ENCODE data around the gene L1CAM. TPM values are rescaled to one million over a fixed set of nuclear protein-coding genes. Genes with fewer than 3 reads are reported as not detected.

Gene L1CAM
- total and polyA plus RNA-seq, 2 of the 8 experiments (the other 6 are each of a cell fraction or from before 2014, with no cell fraction given), result 11.0 to 43.0 TPM

DNA sequence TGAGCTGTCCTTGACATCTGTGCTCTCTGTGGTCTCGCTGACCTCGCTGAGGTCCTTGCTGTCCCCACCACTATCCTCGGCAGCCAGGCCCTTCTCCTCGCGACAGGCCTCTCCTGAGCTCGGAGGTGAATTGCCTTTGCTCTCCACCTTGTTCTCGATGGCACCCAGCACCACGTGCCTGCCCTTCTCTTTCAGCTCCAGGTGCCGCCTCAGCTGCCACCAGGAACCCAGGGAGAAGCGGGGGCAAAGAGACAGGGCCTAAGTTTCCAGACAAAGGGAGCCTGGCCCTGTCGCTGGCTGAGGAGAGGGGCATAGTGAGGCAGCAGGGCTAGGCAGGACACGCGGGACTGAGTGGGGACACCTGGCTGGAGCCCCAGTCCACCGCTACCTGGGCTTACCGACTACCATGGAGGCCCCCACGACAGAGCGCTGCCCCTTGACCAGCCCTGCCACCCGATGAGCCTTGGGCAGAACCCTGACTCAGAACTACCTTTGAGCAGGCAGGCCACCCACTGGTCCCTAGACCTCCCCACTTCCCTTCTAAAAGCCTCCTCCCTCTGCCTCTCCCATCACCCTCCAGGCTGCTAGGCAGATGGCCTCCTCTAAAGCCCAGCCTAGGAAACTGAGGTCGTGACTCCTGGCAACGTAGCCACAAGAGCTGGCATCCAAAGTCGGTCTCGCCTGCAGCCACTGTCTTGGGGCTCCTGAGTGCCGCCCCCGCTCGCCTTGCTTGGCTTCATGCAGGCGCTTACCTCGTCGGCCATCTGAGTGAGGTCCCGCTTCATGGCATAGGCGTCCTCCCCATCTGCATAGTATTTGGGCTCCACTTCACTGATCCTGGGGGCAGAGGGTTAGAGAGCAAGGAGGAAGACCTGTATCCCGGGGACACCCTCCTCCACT is 44.3 kb upstream of the L1CAM start:
- Histone ChIP-seq H3K56ac (replicated peaks; ENCODE audit: insufficient read length, low read depth, low read length) (no peak overlapping the region), H3K9me3 (ENCODE audit: insufficient read depth in 2 of 2, low read depth in 1 of 2, low read length in 1 of 2) (no peaks in the 10 kb centered on the region), H3K23ac (ENCODE audit: insufficient read length) (no peak overlapping the region), H3K4ac (replicated peaks; ENCODE audit: insufficient read length, low read depth, low read length) (no peak overlapping the region), H4K8ac (ENCODE audit: extremely low read depth, insufficient read depth, low read length) (no peak overlapping the region; the same call in 1 of the 2 replicates), H3K36me3 (ENCODE audit: control insufficient read depth in 2 of 4, insufficient read depth in 4 of 4, low read length in 3 of 4) (peaks cover 0 to 10% (median 4%) of the 10 kb centered on the region in 4 experiments; a peak in 2 of 8 replicates), H2BK20ac (ENCODE audit: low read length) (no peak overlapping the region), H3K4me3 (ENCODE audit: extremely low read depth in 1 of 4, insufficient read depth in 2 of 4, low read depth in 3 of 4, low read length in 4 of 4) (no peak overlapping the region), H3K18ac (ENCODE audit: extremely low read depth, low read length) (no peak overlapping the region), H3K23me2 (ENCODE audit: low read depth, low read length) (peaks cover 18% of the 10 kb centered on the region; the same call in 1 of the 2 replicates), H4K91ac (replicated peaks; ENCODE audit: insufficient read length, low read length) (no peak overlapping the region), H3K27me3 (replicated peaks in 1 of 4; ENCODE audit: control insufficient read depth in 3 of 4, extremely low read depth in 1 of 4, insufficient read depth in 3 of 4, low read length in 3 of 4) (no peaks in the 10 kb centered on the region), H3K27ac (ENCODE audit: low read depth, low read length) (no peak overlapping the region), H3K9ac (replicated peaks in 1 of 4; ENCODE audit: extremely low read depth in 1 of 4, low read depth in 3 of 4, low read length in 3 of 4) (no peak overlapping the region), H3K4me2 (ENCODE audit: insufficient read depth in 1 of 2, low read depth in 2 of 2, low read length in 2 of 2) (no peak overlapping the region), H3K79me2 (ENCODE audit: control insufficient read depth in 1 of 2, insufficient read depth in 2 of 2, low read length in 2 of 2) (peaks cover 0 to 14% of the 10 kb centered on the region in 2 experiments; a peak in 2 of 4 replicates), H3K4me1 (replicated peaks in 1 of 4; ENCODE audit: control insufficient read depth in 3 of 4, insufficient read depth in 4 of 4, low read length in 3 of 4) (peaks cover 0 to 17% (median 12%) of the 10 kb centered on the region in 4 experiments; a peak in 6 of 7 replicates), H4K5ac (ENCODE audit: insufficient read length, low read depth, low read length) (no peak overlapping the region), H4K20me1 (replicated peaks in 1 of 2; ENCODE audit: control insufficient read depth in 1 of 2, insufficient read depth in 2 of 2, low read length in 2 of 2) (peaks cover 0 to 3% of the 10 kb centered on the region in 2 experiments), H2AK5ac (ENCODE audit: low read depth, low read length) (no peak overlapping the region), H2BK15ac (ENCODE audit: low read length) (no peak overlapping the region), H3K14ac (ENCODE audit: insufficient read length) (no peak overlapping the region), H3K79me1 (ENCODE audit: low read depth, low read length) (no peaks in the 10 kb centered on the region), H2BK120ac (replicated peaks; ENCODE audit: low read depth, low read length) (no peak overlapping the region), H2BK12ac (ENCODE audit: low read depth, low read length) (no peak overlapping the region), H2AFZ (ENCODE audit: low read length) (no peak overlapping the region), H2BK5ac (ENCODE audit: low read depth, low read length) (no peak overlapping the region)
- 95% methylated on average over 16 of the region's 31 CpGs; no CpG with 5 or more reads in 1 of the 2 experiments for WGBS, 2 experiments (ENCODE audit: extremely low coverage in 1 of 2, insufficient coverage in 1 of 2, insufficient read length in 1 of 2, insufficient replicate concordance in 2 of 2, low coverage in 1 of 2, low lambda C conversion rate in 2 of 2, missing lambda C conversion rate in 1 of 2)
- ChIA-PET CTCF (ENCODE audit: partially characterized antibody) (interaction anchor here (1.2 to 19.6 kb wide), 3 partner anchors 18 to 443 kb away, joined by 3 to 272 read pairs (median 3); partner anchors contain the start of gene RENBP), POLR2A (ENCODE audit: partially characterized antibody) (interaction anchor here (1.3 to 14.9 kb wide), 3 partner anchors 11 to 42 kb away, joined by 5 to 231 read pairs (median 43); partner anchors contain the start of genes HCFC1, NAA10, RENBP and TMEM187)
- DNase-seq (ENCODE audit: low read depth in 1 of 2, low spot score in 2 of 2) (no peak), FAIRE-seq (no peak)
- TF ChIP-seq CREB1 (IDR thresholded peaks at IDR 0.05) (no peak), PHF8 (conservative IDR thresholded peaks at IDR 0.05; ENCODE audit: low read depth, low read length) (no peak), BCL11A (IDR thresholded peaks at IDR 0.05; ENCODE audit: low read depth in 2 of 2, low read length in 2 of 2) (no peak), NANOG (IDR thresholded peaks at IDR 0.05; ENCODE audit: insufficient read depth, low read depth, low read length, poor library complexity, severe bottlenecking) (no peak), FOSL1 (IDR thresholded peaks at IDR 0.05; ENCODE audit: insufficient read depth, low read depth, low read length) (no peak), TAF1 (IDR thresholded peaks at IDR 0.05; ENCODE audit: low read depth, low read length) (no peak), TEAD4 (IDR thresholded peaks at IDR 0.05; ENCODE audit: low read depth, low read length) (no peak), SP2 (IDR thresholded peaks at IDR 0.05; ENCODE audit: low read length) (no peak), POU5F1 (IDR thresholded peaks at IDR 0.05; ENCODE audit: low read depth, low read length) (no peak), SIX5 (IDR thresholded peaks at IDR 0.05; ENCODE audit: low read depth, low read length) (no peak)
- TF ChIP-seq, protein P1, sequence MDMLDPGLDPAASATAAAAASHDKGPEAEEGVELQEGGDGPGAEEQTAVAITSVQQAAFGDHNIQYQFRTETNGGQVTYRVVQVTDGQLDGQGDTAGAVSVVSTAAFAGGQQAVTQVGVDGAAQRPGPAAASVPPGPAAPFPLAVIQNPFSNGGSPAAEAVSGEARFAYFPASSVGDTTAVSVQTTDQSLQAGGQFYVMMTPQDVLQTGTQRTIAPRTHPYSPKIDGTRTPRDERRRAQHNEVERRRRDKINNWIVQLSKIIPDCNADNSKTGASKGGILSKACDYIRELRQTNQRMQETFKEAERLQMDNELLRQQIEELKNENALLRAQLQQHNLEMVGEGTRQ (IDR thresholded peaks at IDR 0.05; ENCODE audit: low read length), result no peak
